ENCODE data around the gene TMEM41B. TPM values are rescaled to one million over a fixed set of nuclear protein-coding genes. Genes with fewer than 3 reads are reported as not detected.

The TMEM41B gene
- polyA plus RNA-seq, 1 donor from 2014 or later: 49.5 TPM

GRCh38 chr11:9310485-9311090 lies 3.8 kb downstream of the TMEM41B start:
- no peak overlapping the region for H2AFZ ChIP-seq (ENCODE audit: low read depth, low read length)
- no peaks in the 10 kb centered on the region for H3K9me2 ChIP-seq (ENCODE audit: insufficient read depth, low read length)
- no peaks in the 10 kb centered on the region for H3F3A ChIP-seq (ENCODE audit: insufficient read depth, low read length, poor library complexity, severe bottlenecking)
- no peaks in the 10 kb centered on the region for H4K20me1 ChIP-seq (ENCODE audit: insufficient read depth)
- H3K9ac ChIP-seq (ENCODE audit: low read length): no peak overlapping the region
- no peak overlapping the region for H3K4me2 ChIP-seq (ENCODE audit: low read length)
- no peaks in the 10 kb centered on the region for H3K27me3 ChIP-seq (ENCODE audit: insufficient read depth, low read depth, low read length)
- TF ChIP-seq TAF1 (IDR thresholded peaks at IDR 0.05; ENCODE audit: low read depth): no peak
- TF ChIP-seq, protein P1, sequence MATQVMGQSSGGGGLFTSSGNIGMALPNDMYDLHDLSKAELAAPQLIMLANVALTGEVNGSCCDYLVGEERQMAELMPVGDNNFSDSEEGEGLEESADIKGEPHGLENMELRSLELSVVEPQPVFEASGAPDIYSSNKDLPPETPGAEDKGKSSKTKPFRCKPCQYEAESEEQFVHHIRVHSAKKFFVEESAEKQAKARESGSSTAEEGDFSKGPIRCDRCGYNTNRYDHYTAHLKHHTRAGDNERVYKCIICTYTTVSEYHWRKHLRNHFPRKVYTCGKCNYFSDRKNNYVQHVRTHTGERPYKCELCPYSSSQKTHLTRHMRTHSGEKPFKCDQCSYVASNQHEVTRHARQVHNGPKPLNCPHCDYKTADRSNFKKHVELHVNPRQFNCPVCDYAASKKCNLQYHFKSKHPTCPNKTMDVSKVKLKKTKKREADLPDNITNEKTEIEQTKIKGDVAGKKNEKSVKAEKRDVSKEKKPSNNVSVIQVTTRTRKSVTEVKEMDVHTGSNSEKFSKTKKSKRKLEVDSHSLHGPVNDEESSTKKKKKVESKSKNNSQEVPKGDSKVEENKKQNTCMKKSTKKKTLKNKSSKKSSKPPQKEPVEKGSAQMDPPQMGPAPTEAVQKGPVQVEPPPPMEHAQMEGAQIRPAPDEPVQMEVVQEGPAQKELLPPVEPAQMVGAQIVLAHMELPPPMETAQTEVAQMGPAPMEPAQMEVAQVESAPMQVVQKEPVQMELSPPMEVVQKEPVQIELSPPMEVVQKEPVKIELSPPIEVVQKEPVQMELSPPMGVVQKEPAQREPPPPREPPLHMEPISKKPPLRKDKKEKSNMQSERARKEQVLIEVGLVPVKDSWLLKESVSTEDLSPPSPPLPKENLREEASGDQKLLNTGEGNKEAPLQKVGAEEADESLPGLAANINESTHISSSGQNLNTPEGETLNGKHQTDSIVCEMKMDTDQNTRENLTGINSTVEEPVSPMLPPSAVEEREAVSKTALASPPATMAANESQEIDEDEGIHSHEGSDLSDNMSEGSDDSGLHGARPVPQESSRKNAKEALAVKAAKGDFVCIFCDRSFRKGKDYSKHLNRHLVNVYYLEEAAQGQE (IDR thresholded peaks at IDR 0.05; ENCODE audit: borderline replicate concordance): no peak
- no peak for TF ChIP-seq RAD21 (conservative IDR thresholded peaks at IDR 0.05)
- no peak for TF ChIP-seq SMC3 (conservative IDR thresholded peaks at IDR 0.05; ENCODE audit: poor library complexity)
- TF ChIP-seq, protein P2, sequence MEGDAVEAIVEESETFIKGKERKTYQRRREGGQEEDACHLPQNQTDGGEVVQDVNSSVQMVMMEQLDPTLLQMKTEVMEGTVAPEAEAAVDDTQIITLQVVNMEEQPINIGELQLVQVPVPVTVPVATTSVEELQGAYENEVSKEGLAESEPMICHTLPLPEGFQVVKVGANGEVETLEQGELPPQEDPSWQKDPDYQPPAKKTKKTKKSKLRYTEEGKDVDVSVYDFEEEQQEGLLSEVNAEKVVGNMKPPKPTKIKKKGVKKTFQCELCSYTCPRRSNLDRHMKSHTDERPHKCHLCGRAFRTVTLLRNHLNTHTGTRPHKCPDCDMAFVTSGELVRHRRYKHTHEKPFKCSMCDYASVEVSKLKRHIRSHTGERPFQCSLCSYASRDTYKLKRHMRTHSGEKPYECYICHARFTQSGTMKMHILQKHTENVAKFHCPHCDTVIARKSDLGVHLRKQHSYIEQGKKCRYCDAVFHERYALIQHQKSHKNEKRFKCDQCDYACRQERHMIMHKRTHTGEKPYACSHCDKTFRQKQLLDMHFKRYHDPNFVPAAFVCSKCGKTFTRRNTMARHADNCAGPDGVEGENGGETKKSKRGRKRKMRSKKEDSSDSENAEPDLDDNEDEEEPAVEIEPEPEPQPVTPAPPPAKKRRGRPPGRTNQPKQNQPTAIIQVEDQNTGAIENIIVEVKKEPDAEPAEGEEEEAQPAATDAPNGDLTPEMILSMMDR (IDR thresholded peaks at IDR 0.05; ENCODE audit: poor library complexity, severe bottlenecking): no peak
- no peak for TF ChIP-seq EZH2 (IDR thresholded peaks at IDR 0.05; ENCODE audit: borderline replicate concordance, insufficient read depth, low read length, poor library complexity, severe bottlenecking)
- H3K4me3 ChIP-seq (ENCODE audit: low read length): no peak overlapping the region
- peaks cover 69% of the 10 kb centered on the region for H3K79me2 ChIP-seq (replicated peaks; ENCODE audit: insufficient read depth, low read length)
- no peaks in the 10 kb centered on the region for H3K9me3 ChIP-seq (ENCODE audit: low read length)
- no peak overlapping the region for H3K27ac ChIP-seq (ENCODE audit: low read length)
- no peaks in the 10 kb centered on the region for H3K36me3 ChIP-seq (ENCODE audit: insufficient read depth, low read length)

GRCh38 chr11:9304178-9304577 lies 10.2 kb downstream of the TMEM41B start:
- H3K36me3 ChIP-seq (ENCODE audit: insufficient read depth, low read length): no peaks in the 10 kb centered on the region
- no peaks in the 10 kb centered on the region for H3K27me3 ChIP-seq (ENCODE audit: insufficient read depth, low read depth, low read length)
- H3K9me2 ChIP-seq (ENCODE audit: insufficient read depth, low read length): no peaks in the 10 kb centered on the region
- TF ChIP-seq EP300 (conservative IDR thresholded peaks at IDR 0.05; ENCODE audit: poor library complexity, severe bottlenecking): no peak
- TF ChIP-seq POLR2AphosphoS5 (IDR thresholded peaks at IDR 0.05): no peak
- TF ChIP-seq, protein P1 (IDR thresholded peaks at IDR 0.05; ENCODE audit: borderline replicate concordance): no peak
- TF ChIP-seq RAD21 (conservative IDR thresholded peaks at IDR 0.05): no peak
- TF ChIP-seq EZH2 (IDR thresholded peaks at IDR 0.05; ENCODE audit: borderline replicate concordance, insufficient read depth, low read length, poor library complexity, severe bottlenecking): no peak
- no peak for TF ChIP-seq TAF1 (IDR thresholded peaks at IDR 0.05; ENCODE audit: low read depth)
- no peak for TF ChIP-seq MXI1 (conservative IDR thresholded peaks at IDR 0.05; ENCODE audit: poor library complexity, severe bottlenecking)
- TF ChIP-seq, protein P2 (IDR thresholded peaks at IDR 0.05; ENCODE audit: poor library complexity, severe bottlenecking): no peak
- TF ChIP-seq SMC3 (conservative IDR thresholded peaks at IDR 0.05; ENCODE audit: poor library complexity): no peak
- no peaks in the 10 kb centered on the region for H4K20me1 ChIP-seq (ENCODE audit: insufficient read depth)
- H2AFZ ChIP-seq (ENCODE audit: low read depth, low read length): no peak overlapping the region
- no peaks in the 10 kb centered on the region for H3F3A ChIP-seq (ENCODE audit: insufficient read depth, low read length, poor library complexity, severe bottlenecking)
- H3K79me2 ChIP-seq (replicated peaks; ENCODE audit: insufficient read depth, low read length): peaks cover 53% of the 10 kb centered on the region
- H3K9me3 ChIP-seq (ENCODE audit: low read length): no peaks in the 10 kb centered on the region
- no peak overlapping the region for H3K9ac ChIP-seq (ENCODE audit: low read length)
- H3K4me2 ChIP-seq (ENCODE audit: low read length): no peak overlapping the region
- no peak overlapping the region for H3K4me3 ChIP-seq (ENCODE audit: low read length)
- H3K27ac ChIP-seq (ENCODE audit: low read length): no peak overlapping the region

All from neural cell (in vitro differentiated cells).